IPS-20b (cell line): Measurements from ENCODE around the gene RPLP2.

Experiments
- H3K27ac ChIP-seq: one replicate; pipeline ENCODE4 v1.5.1; 2013; ENCODE audit warnings: low read length
- H3K27me3 ChIP-seq: 2 replicates; pipeline ENCODE4 v1.6.1; 2013; ENCODE audit warnings: mild to moderate bottlenecking, low read length, inconsistent platforms; ENCODE audit not compliant: insufficient read depth
- H3K36me3 ChIP-seq: 2 replicates; pipeline ENCODE4 v1.6.1; 2013; ENCODE audit warnings: low read depth, mild to moderate bottlenecking, inconsistent platforms, low read length, moderate library complexity; ENCODE audit not compliant: insufficient read depth
- H3K4me1 ChIP-seq: 2 replicates; pipeline ENCODE4 v1.6.1; 2013; ENCODE audit warnings: mild to moderate bottlenecking, control low read depth, inconsistent platforms, low read length, moderate library complexity; ENCODE audit not compliant: insufficient read depth
- H3K4me3 ChIP-seq: 2 replicates; pipeline ENCODE4 v1.5.1; 2013; ENCODE audit warnings: mild to moderate bottlenecking, low read length, inconsistent platforms
- H3K9ac ChIP-seq: 2 replicates; pipeline ENCODE4 v1.6.1; 2013; ENCODE audit warnings: low read depth, mild to moderate bottlenecking, inconsistent platforms, low read length, moderate library complexity
- H3K9me3 ChIP-seq: 2 replicates; pipeline ENCODE4 v1.6.1; 2013; ENCODE audit warnings: mild to moderate bottlenecking, low read depth, low read length, inconsistent platforms; ENCODE audit not compliant: insufficient read depth

Gene RPLP2

DNA sequence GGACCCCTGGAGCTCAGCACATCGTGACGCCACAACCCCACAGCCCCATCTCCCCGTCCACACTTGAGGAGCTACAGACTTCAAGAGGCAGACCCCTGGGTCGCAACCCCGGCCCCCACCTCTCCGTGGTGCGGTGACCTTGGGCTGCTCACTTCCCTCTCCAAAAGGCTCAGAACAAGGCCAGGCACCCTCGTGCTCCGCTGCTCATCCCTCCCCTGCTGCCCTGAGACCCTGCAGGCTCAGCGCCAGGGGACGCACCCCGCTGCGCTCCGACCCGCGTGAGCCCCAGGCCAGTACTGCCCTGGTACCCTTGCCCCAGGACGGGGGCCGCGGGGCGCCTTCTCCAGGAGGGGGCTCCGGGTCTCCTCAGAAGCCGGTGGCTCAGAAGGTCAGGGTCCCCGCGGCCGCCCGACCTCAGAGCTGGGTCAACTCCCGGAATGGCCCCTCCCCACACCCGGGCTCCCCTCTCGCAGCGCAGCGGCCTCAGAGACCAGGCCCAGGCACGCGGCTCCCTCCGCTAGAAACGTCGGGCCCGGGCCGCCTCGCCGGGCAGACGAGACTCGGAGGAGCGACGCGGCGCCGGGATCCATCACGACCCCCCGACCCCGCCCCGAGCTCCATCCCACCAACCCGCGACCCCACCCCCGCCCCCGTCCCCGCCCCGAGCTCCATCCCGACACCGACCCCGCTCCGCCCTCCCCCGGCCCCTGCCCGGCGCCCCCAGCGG is 33.0 kb upstream of the RPLP2 start:
- peaks cover 9% of the 10 kb centered on the region for H3K4me1 ChIP-seq
- no peaks in the 10 kb centered on the region for H3K27me3 ChIP-seq
- peak overlapping the region; percentile 83; the same call in 1 of the 2 replicates for H3K9ac ChIP-seq
- H3K9me3 ChIP-seq, result no peaks in the 10 kb centered on the region
- peak overlapping the region; percentile 85 for H3K4me3 ChIP-seq
- peaks cover 19% of the 10 kb centered on the region for H3K36me3 ChIP-seq
- peak overlapping the region; percentile 61 for H3K27ac ChIP-seq

DNA sequence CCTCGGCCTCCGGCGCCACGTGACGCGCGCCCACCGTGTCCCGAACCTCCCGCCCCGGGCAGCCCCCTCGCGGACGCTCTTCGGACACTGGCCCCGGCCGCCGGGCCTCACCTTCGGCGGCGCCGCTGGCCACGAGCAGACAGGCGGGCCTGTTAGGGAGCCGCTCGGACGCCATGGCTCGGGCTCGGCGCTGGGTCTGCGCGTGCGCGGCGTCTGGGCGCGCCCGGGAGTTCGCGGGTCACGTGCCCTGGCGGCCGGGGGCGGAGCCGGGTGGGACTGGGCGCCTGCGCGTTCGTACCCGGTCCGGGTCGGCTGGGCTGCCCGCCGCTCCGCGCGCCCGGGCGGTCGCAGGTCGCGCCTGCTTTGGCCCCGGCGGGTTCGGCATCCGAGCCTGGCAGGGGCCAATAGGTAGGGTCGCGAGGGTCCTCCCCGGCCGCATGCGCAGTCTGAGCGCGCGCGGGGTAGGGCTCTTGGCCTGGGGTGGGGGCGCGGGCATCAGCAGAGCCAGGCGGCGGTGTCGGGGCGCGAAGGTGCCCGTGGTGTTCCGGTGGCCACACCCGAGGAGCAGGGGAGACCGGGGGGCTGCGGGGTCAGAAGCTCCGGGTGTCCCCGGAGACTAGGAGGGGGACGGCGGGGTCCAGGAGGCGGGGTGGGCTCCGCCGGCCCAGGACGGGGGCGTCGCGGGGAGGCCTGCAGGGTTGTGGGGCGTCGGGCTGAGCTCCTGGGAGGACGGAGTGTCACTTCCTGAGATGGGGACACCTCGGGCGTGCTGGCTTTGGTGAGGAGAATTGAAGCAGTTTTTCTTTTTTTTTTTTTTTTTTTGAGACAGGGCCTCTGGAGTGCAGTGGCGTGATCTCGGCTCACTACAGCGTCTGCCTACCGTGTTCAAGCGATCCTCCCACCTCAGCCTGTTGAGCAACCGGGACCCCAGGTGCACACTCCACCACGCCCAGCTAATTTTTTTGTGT is 32.2 kb upstream of the RPLP2 start, which contains the start of gene GATD1:
Gene GATD1, minus strand, starts transcription at position 200 of the 968 bp plus-strand sequence. Its CDS starts 25 bp downstream, at position 175.
- Histone ChIP-seq H3K27ac (peak within 1 kb of the TSS; percentile 61), H3K36me3 (peaks cover 19% of the 10 kb centered on the region)

DNA sequence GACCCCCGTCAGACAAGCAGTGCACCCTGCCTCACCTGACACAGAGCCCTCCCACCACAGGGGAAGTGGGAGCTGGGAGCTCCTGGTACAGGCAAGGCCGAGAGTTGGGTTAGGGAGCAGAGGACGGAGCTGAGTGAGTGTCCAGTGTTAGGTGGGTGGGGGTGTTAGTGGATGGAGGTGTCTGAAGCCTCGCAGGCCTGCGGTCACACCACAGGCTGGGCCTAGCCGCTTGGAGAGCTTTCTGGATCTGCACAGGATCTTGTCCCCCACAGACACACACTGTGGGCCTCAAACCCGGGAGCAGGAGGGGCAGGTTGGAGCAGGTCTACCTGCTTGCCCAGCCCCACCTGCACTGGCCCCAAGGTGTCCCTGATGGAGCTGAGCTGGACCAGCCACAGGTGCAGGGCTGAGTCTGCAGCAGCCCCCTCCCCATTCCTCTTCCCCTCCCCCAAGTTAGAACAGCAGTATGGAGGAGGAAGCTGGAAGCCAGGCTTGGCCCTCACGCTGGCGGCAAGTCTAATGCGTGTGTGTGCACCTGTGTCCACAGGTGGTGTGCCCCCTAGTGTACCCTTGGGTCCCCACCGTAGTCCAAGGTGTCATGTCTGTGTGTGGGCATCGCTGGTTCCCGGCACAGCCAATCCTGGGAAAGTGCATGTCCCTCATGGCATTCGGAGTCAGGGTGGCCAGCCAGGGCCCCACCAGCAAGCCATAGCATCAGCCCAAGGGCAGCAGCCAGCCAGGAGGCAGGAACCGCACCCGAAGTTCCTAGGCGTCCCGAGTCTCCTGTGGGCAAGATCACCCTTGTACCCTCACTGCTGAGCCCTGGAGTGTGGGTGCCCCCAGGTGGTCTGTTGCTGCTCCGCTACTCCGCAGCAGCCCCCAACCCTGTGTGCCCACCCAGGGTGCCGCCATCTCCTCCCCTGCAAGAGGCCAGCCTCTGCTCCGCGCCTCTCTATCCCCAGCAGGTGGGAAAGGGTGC is 30.5 kb upstream of the RPLP2 start:
- no peak overlapping the region for H3K9ac ChIP-seq

More for the DNA sequence above, 32.2 kb upstream of the RPLP2 start, which contains the start of gene GATD1:
- peaks cover 9% of the 10 kb centered on the region for H3K4me1 ChIP-seq
- no peaks in the 10 kb centered on the region; the same call in 1 of the 2 replicates for H3K27me3 ChIP-seq
- H3K4me3 ChIP-seq, result peak within 1 kb of the TSS; percentile 85
- H3K9ac ChIP-seq, result peak within 1 kb of the TSS; percentile 83
- no peaks in the 10 kb centered on the region for H3K9me3 ChIP-seq

DNA sequence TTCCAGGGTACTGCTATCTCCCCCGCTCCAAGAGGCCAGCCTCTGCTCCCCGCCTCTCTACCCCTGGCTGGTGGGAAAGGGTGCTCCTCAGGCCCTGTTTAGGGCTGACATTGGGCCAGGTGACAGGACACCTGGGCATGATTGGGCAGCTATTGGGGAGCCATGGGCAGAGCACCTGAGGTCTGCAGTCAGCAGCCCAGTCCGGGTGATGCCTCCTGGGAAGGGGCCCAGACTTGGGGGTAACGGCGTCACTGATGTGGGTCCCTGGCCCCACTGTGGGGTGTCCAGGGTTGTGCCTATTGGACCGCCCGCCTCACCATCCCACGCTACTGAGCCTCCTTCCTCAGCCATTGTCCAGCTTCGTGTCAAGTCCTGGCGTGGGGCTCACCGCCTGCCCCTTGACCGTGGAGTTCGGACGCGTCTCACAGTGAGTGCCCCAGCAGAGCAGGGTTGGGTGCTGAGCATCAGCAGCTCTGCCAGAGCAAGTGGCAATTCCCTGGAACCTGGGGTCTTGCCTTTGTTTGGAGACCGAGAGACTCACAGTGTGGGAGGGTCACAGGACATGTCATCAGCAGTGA is 29.7 kb upstream of the RPLP2 start:
- peaks cover 8% of the 10 kb centered on the region; the same call in 1 of the 2 replicates for H3K36me3 ChIP-seq
- H3K27me3 ChIP-seq, result no peaks in the 10 kb centered on the region; the same call in 1 of the 2 replicates
- H3K9me3 ChIP-seq, result no peaks in the 10 kb centered on the region
- no peak overlapping the region for H3K4me3 ChIP-seq
- peaks cover 12% of the 10 kb centered on the region for H3K4me1 ChIP-seq
- no peak overlapping the region for H3K9ac ChIP-seq
- H3K27ac ChIP-seq, result no peak overlapping the region

More for the DNA sequence above, 30.5 kb upstream of the RPLP2 start:
- no peaks in the 10 kb centered on the region for H3K9me3 ChIP-seq
- H3K4me1 ChIP-seq, result peaks cover 12% of the 10 kb centered on the region
- H3K27ac ChIP-seq, result no peak overlapping the region
- H3K36me3 ChIP-seq, result peaks cover 8% of the 10 kb centered on the region; the same call in 1 of the 2 replicates
- H3K4me3 ChIP-seq, result no peak overlapping the region
- no peaks in the 10 kb centered on the region; the same call in 1 of the 2 replicates for H3K27me3 ChIP-seq

DNA sequence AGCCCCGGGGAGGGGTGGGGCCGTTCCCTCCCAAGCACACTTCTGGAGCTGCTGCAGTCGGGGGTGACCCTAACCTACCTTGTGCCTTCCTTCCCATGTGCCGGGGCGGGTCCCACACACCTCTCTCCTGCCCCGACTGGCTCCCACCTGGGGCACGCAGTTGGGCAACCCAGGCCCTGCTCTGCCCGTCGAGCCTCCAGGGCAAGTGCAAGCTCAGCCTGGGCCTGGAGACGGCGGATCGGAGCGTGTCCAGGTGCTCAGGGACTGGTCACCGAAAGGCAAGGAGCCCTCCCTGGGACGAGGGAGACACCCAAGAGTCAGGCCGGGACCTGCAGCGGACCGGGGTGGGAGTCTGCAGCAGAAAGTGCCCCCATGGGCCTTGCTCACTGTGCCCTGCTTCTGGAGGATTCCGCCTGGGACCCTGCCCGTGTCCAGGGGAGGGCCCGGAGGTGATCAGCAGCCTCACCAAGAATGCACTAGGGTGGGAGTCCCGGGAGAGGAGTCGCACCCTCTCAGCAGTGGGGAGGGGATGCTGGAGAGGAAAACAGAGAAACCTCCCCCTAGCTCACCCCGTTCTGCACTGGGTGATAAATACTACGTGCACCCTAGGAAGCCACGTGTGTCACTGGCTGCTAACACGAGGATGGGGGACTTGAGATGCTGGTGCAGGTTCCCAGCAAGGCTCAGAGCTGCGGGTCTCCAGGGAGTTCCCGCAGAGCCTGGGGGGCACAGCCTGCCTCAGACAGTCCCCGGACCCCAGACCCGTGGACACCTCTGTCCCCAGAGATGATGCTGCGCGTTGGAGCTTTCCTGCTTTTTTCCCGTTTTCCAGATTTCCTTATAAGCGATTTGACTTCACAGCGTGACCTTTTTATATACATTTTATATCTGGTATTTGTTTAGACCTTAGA is 27.2 kb upstream of the RPLP2 start:
- peaks cover 8% of the 10 kb centered on the region; the same call in 1 of the 2 replicates for H3K36me3 ChIP-seq
- H3K9me3 ChIP-seq, result no peaks in the 10 kb centered on the region
- peaks cover 6% of the 10 kb centered on the region; the same call in 1 of the 2 replicates for H3K4me1 ChIP-seq
- no peaks in the 10 kb centered on the region; the same call in 1 of the 2 replicates for H3K27me3 ChIP-seq
- H3K4me3 ChIP-seq, result no peak overlapping the region
- no peak overlapping the region for H3K27ac ChIP-seq
- peak overlapping the region; percentile 47; the same call in 1 of the 2 replicates for H3K9ac ChIP-seq

DNA sequence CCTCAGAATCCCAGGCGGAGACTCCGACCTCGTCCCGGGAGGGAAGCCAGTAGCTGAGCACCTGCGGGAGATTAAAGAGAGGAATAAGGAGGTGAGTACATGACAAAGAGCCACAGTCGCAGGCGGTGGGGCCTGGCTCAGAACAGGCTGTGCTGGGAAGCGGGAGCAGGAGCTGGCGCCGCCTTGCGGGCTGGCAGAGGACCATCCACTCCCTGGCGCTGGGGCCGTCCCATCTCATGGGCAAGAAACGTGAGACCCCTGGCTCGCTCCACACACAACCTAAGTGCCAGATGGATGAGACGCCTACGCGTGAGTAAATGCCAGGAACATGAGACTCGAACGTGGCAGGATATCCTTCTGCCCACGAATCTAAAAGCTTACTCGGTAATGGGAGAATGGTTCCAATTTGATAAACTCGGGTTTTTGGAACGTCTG is 26.2 kb upstream of the RPLP2 start:
- no peaks in the 10 kb centered on the region for H3K9me3 ChIP-seq
- no peak overlapping the region for H3K27ac ChIP-seq
- H3K4me1 ChIP-seq, result peaks cover 3% of the 10 kb centered on the region; the same call in 1 of the 2 replicates
- H3K27me3 ChIP-seq, result no peaks in the 10 kb centered on the region; the same call in 1 of the 2 replicates
- H3K9ac ChIP-seq, result peak overlapping the region; percentile 47; the same call in 1 of the 2 replicates
- H3K36me3 ChIP-seq, result peaks cover 8% of the 10 kb centered on the region; the same call in 1 of the 2 replicates
- H3K4me3 ChIP-seq, result peak overlapping the region; percentile 22; the same call in 1 of the 2 replicates

DNA sequence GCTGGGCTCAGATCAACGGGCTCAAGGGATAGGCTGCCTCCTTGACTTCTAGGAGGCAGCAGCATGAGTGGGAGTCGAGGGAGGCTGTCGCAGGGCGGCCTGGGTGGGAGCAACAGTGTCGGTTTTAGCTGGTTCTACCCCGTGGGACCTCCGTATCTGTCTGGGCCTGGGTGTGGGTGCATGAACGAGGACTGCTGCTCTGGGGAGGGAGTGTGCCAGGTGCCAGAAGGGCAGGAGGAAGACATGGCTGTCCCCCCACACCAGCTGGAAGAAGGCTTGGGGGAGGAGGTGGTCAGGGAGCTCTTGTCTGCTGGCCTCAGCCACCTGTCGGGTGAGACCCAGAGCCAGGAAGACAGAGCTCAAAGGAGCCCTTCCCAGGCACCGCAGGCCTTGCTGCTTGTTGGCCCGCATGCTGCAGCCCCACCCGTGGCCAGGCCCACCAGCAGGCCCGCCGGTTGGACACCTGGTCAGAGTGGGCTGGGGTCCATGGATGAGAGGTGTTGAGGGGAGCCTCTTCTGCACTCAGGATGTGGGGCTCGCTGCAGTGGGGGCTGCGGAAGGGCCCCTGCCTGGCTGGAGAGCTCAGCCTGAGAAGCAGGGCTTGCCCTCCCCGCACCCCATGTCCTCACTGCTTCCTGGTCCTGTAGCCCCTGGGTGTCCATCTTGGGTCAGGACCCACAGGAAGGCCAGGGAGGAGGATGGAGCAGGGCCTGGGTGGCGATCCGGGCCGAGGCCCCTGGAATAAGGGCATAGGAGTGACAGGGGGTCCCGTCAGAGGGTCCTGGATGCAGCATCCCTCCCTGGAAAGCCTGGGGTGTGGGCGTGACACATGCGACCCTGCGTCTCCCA is 23.3 kb upstream of the RPLP2 start:
- H3K36me3 ChIP-seq, result no peaks in the 10 kb centered on the region
- no peak overlapping the region for H3K27ac ChIP-seq
- no peak overlapping the region for H3K9ac ChIP-seq
- H3K27me3 ChIP-seq, result no peaks in the 10 kb centered on the region; the same call in 1 of the 2 replicates
- no peaks in the 10 kb centered on the region for H3K9me3 ChIP-seq
- peaks cover 7% of the 10 kb centered on the region; the same call in 1 of the 2 replicates for H3K4me1 ChIP-seq
- no peak overlapping the region for H3K4me3 ChIP-seq

DNA sequence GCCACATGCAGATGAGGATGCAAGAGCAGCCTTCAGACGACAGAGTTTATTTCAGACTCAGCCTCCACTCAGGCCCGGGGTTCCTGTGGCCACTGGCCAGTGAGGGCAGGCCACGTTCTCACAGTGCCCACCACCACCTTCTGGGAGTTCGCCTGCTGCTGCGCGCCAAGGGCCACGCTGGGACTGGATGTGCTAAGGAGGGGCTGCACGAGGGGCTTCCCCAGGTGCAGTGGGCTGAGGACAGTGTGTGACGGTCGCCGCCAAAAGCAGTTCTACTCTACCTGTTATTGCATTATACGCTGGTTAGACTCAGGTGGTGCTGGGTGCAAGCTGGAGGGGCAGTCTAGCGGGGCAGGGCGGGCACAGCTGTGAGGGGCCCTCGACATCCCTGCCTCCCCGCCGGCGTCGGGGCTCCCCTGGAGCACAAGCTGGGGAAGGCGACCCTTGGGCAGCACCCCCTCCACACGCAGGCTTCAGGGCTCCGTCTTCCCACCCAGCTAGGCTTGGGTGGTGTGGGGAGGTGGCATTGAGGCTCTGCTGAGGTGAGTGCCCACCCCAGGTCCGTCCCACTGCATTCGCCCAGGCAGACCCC is 22.6 kb upstream of the RPLP2 start:
- Histone ChIP-seq H3K4me3 (no peak overlapping the region), H3K4me1 (peaks cover 7% of the 10 kb centered on the region; the same call in 1 of the 2 replicates), H3K27ac (no peak overlapping the region), H3K9ac (no peak overlapping the region), H3K27me3 (no peaks in the 10 kb centered on the region; the same call in 1 of the 2 replicates), H3K36me3 (no peaks in the 10 kb centered on the region), H3K9me3 (no peaks in the 10 kb centered on the region)
